Ishikawa (cell line): ENCODE results near the gene PKN2.

Source experiments
- CEBPB ChIP-seq: IDR thresholded peaks from 2 replicates; pipeline ENCODE4 v1.6.1; 2012
- CREB1 ChIP-seq: IDR thresholded peaks from 2 replicates; pipeline ENCODE4 v1.6.1; 2012; ENCODE audit warnings: low read depth
- EGR1 ChIP-seq: IDR thresholded peaks from 2 replicates; pipeline ENCODE4 v1.6.1; 2012
- EP300 ChIP-seq: IDR thresholded peaks from 2 replicates; pipeline ENCODE4 v1.6.1; 2012; ENCODE audit warnings: borderline replicate concordance
- FOXM1 ChIP-seq: IDR thresholded peaks from 2 replicates; pipeline ENCODE4 v1.6.1; 2012; ENCODE audit warnings: low read depth, borderline replicate concordance
- NFIC ChIP-seq: IDR thresholded peaks from 2 replicates; pipeline ENCODE4 v1.6.1; 2012
- RAD21 ChIP-seq: IDR thresholded peaks from 2 replicates; pipeline ENCODE4 v1.6.1; 2012; ENCODE audit warnings: low read depth
- TAF1 ChIP-seq: IDR thresholded peaks from 2 replicates; pipeline ENCODE4 v1.6.1; 2012; ENCODE audit warnings: low read depth, mild to moderate bottlenecking
- TCF12 ChIP-seq: IDR thresholded peaks from 2 replicates; pipeline ENCODE4 v1.6.1; 2012; ENCODE audit warnings: low read depth
- TEAD4 ChIP-seq: IDR thresholded peaks from 2 replicates; pipeline ENCODE4 v1.6.1; 2012
- YY1 ChIP-seq: IDR thresholded peaks from 2 replicates; pipeline ENCODE4 v1.6.1; 2012; ENCODE audit warnings: low read depth
- ZBTB7A ChIP-seq: IDR thresholded peaks from 2 replicates; pipeline ENCODE4 v1.6.1; 2012; ENCODE audit warnings: low read depth
- TF ChIP-seq, protein P1 (sequence below): IDR thresholded peaks from 2 replicates; pipeline ENCODE4 v1.6.1; 2012
- TF ChIP-seq, protein P2 (sequence below): IDR thresholded peaks from 2 replicates; pipeline ENCODE4 v1.6.1; 2012; ENCODE audit warnings: low read depth, mild to moderate bottlenecking
- TF ChIP-seq, protein P3 (sequence below): IDR thresholded peaks from 2 replicates; pipeline ENCODE4 v1.6.1; 2012

Gene PKN2

DNA sequence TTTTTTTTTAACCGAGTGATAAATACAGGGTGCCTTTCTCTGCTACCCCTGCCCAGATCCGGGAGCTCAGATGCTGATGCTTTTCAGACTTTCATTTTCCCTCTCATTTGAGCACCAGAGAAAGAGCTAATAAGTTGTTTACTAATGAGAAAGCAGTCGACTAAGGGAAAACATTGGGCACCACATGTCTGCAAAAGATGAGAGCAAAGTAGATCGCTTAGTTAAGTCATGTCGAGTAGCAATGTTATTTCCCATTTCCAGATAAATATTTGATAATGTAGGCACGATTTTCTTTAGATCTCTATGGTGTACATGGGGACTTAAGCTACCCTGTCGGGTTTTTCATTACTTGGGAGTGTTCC is 1.2 kb downstream of the PKN2 start:
- TF ChIP-seq TEAD4 (no peak), TAF1 (no peak), ZBTB7A (no peak), TCF12 (no peak), CEBPB (no peak), CREB1 (no peak), FOXM1 (no peak), EGR1 (no peak), YY1 (no peak), EP300 (no peak), RAD21 (no peak), NFIC (no peak)
- TF ChIP-seq, protein P1, sequence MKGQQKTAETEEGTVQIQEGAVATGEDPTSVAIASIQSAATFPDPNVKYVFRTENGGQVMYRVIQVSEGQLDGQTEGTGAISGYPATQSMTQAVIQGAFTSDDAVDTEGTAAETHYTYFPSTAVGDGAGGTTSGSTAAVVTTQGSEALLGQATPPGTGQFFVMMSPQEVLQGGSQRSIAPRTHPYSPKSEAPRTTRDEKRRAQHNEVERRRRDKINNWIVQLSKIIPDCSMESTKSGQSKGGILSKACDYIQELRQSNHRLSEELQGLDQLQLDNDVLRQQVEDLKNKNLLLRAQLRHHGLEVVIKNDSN, result no peak
- TF ChIP-seq, protein P2, sequence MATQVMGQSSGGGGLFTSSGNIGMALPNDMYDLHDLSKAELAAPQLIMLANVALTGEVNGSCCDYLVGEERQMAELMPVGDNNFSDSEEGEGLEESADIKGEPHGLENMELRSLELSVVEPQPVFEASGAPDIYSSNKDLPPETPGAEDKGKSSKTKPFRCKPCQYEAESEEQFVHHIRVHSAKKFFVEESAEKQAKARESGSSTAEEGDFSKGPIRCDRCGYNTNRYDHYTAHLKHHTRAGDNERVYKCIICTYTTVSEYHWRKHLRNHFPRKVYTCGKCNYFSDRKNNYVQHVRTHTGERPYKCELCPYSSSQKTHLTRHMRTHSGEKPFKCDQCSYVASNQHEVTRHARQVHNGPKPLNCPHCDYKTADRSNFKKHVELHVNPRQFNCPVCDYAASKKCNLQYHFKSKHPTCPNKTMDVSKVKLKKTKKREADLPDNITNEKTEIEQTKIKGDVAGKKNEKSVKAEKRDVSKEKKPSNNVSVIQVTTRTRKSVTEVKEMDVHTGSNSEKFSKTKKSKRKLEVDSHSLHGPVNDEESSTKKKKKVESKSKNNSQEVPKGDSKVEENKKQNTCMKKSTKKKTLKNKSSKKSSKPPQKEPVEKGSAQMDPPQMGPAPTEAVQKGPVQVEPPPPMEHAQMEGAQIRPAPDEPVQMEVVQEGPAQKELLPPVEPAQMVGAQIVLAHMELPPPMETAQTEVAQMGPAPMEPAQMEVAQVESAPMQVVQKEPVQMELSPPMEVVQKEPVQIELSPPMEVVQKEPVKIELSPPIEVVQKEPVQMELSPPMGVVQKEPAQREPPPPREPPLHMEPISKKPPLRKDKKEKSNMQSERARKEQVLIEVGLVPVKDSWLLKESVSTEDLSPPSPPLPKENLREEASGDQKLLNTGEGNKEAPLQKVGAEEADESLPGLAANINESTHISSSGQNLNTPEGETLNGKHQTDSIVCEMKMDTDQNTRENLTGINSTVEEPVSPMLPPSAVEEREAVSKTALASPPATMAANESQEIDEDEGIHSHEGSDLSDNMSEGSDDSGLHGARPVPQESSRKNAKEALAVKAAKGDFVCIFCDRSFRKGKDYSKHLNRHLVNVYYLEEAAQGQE, result no peak
- TF ChIP-seq, protein P3, sequence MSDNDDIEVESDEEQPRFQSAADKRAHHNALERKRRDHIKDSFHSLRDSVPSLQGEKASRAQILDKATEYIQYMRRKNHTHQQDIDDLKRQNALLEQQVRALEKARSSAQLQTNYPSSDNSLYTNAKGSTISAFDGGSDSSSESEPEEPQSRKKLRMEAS, result no peak

DNA sequence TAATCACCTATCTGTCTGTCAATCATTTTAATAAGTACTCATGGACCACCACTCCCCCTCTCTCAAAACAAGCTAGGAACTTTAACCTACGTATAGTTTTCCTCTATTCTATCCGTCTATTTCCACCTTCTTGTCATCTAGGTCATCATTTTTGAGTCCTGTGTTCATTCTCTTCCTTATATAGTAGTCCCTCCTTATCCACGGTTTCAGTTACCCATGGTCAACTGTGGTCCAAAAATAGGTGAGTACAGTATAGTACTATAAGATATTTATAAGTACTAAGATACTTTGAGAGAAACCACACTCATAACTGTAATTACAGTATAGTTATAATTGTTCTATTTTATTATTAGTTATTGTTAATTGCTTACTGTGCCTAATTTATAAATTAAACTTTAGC is 7.5 kb downstream of the PKN2 start:
- TF ChIP-seq CEBPB (no peak), NFIC (no peak)
- TF ChIP-seq, protein P1, result no peak

DNA sequence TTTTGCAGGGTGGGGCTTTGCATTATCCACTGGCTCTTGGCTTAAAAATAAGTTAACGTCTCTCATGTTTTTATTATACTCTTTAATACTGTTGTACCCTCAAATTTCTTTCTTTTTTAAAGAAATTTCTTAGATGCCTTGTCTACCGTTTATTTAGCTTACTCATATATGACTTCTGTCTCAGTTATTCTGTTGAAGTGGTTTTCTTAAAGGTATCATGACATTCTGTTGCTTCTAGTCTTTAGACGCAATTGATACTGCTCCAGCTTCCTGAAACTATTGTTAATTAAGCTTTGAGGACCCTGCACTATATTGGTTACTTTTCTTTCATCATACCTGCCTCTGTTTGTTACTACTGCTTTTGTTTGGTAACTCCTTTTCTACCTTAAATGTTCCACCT is 11.7 kb downstream of the PKN2 start:
- TF ChIP-seq FOXM1 (no peak), TEAD4 (no peak), ZBTB7A (no peak), TCF12 (no peak), YY1 (no peak), RAD21 (no peak)

DNA sequence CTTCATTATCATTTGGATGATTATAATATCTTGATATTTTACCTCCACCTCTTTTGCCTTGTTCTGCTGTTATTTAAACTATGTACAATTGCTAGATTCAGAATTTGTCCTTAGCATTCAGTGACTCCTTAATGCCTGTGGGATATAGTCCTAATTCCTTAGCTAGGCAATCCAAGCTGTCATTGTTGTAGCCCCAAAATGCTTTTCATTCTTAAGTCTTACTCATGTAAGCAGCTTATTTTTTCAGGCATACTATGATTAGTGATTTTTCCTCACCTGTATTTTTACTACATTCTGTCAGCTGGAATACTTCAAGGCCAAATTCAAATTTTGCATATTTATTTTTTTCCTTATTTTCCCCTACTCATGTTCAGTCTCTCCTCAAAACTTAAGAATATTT is 13.4 kb downstream of the PKN2 start:
- TF ChIP-seq YY1 (no peak), TCF12 (no peak), EGR1 (no peak), TAF1 (no peak), TEAD4 (no peak), FOXM1 (no peak), CEBPB (no peak), RAD21 (no peak), NFIC (no peak), EP300 (no peak), ZBTB7A (no peak), CREB1 (no peak)
- TF ChIP-seq, protein P2, result no peak
- TF ChIP-seq, protein P3, result no peak
- TF ChIP-seq, protein P1, result no peak

DNA sequence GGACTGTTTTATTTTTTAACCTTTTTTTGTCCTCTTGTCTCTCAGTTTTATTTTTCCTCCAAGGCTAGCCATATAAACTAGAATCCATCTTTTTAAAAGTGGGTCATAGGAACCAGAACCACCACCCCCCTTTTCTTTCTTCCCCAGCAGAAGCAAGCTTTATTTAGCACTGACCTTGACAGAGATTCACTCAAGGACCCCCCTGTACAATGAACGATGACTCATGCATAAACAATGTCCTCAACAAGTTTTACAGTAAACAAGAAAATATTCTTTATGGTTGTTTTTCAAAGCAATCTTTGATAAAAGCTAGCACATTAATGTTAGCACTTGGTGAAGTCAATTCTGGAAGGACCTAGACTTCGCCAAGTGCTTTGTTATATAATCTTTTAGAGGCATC is 14.1 kb downstream of the PKN2 start:
- TF ChIP-seq, protein P3, result no peak
- TF ChIP-seq, protein P1, result no peak
- TF ChIP-seq YY1, result no peak
- no peak for TF ChIP-seq EGR1
- TF ChIP-seq RAD21, result no peak
- no peak for TF ChIP-seq ZBTB7A
- no peak for TF ChIP-seq NFIC
